NB4 (cell line): Measurements from ENCODE around the gene KRT75.

Experiments used
- MAX ChIP-seq: IDR thresholded peaks from 2 replicates; pipeline ENCODE4 v1.6.1; 2011; ENCODE audit warnings: low read depth, low read length
- MYC ChIP-seq: IDR thresholded peaks from 2 replicates; pipeline ENCODE4 v1.6.1; 2011; ENCODE audit warnings: low read depth, low read length
- POLR2A ChIP-seq: IDR thresholded peaks from 2 replicates; pipeline ENCODE4 v1.6.1; 2011; ENCODE audit warnings: mild to moderate bottlenecking; ENCODE audit not compliant: insufficient read length; ENCODE audit errors: extremely low read depth
- TF ChIP-seq, protein P1 (sequence below): IDR thresholded peaks from one replicate; pipeline ENCODE4 v1.5.1; 2012; ENCODE audit warnings: low read depth, low read length

DNA sequence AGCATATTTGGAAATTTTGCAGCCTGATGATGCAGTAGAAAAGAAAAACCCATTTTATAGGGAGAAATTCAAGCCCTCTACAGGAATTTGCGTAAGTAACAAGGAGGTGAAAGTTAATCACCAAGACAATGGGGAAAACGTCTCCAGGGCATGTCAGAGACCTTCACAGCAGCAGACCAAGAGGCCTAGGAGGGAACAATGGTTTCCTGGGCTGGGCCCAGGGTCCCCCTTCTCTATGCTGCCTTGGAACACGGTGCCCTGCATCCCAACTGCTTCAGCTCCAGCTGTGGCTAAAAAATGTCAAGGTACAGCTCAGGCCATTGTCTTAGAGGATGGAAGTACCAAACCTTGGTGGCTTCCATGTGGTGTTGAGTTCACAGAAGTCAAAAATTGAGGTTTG lies 45.9 kb upstream of the KRT75 start:
- TF ChIP-seq, protein P1, sequence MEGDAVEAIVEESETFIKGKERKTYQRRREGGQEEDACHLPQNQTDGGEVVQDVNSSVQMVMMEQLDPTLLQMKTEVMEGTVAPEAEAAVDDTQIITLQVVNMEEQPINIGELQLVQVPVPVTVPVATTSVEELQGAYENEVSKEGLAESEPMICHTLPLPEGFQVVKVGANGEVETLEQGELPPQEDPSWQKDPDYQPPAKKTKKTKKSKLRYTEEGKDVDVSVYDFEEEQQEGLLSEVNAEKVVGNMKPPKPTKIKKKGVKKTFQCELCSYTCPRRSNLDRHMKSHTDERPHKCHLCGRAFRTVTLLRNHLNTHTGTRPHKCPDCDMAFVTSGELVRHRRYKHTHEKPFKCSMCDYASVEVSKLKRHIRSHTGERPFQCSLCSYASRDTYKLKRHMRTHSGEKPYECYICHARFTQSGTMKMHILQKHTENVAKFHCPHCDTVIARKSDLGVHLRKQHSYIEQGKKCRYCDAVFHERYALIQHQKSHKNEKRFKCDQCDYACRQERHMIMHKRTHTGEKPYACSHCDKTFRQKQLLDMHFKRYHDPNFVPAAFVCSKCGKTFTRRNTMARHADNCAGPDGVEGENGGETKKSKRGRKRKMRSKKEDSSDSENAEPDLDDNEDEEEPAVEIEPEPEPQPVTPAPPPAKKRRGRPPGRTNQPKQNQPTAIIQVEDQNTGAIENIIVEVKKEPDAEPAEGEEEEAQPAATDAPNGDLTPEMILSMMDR, result no peak
- TF ChIP-seq POLR2A, result no peak
- TF ChIP-seq MAX, result no peak
- TF ChIP-seq MYC, result no peak
